Mesothelial cell of epicardium (in vitro differentiated cells): ENCODE measurements around the gene PDLIM1. TPM values are rescaled to one million over a fixed set of nuclear protein-coding genes. Genes with fewer than 3 reads are reported as not detected.

Experiments
- DNase-seq, 2 experiments: peaks; one replicate each; pipeline ENCODE4 v3.0.0; 2021; ENCODE audit warnings: low spot score in 2 of 2; ENCODE audit not compliant: unreplicated experiment in 2 of 2
- H3K27ac Mint-ChIP-seq: 2 replicates; pipeline ENCODE4 v1.8.0; 2021; ENCODE audit warnings: mixed read lengths
- H3K27me3 Mint-ChIP-seq: 2 replicates; pipeline ENCODE4 v1.8.0; 2021; ENCODE audit warnings: low read depth, mixed read lengths
- H3K36me3 Mint-ChIP-seq: 2 replicates; pipeline ENCODE4 v1.8.0; 2021; ENCODE audit warnings: mixed read lengths
- H3K4me1 Mint-ChIP-seq: 2 replicates; pipeline ENCODE4 v1.8.0; 2021; ENCODE audit warnings: mixed read lengths
- H3K4me3 Mint-ChIP-seq: 2 replicates; pipeline ENCODE4 v1.8.0; 2021; ENCODE audit warnings: mild to moderate bottlenecking, moderate library complexity, mixed read lengths
- H3K9me3 Mint-ChIP-seq: 2 replicates; pipeline ENCODE4 v1.8.0; 2021; ENCODE audit warnings: mixed read lengths
- total RNA-seq: library from RNA; stranded (reverse); gene quantifications from 3 replicates; pipeline ENCODE4 v1.2.1, GENCODE V29; 2021
- TF ChIP-seq, protein P1 (sequence below): fragments of 200-600 bp; sonication (generic); IDR thresholded peaks from one replicate; pipeline ENCODE4 v1.5.0; 2021; ENCODE audit warnings: antibody characterized with exemption; ENCODE audit not compliant: unreplicated experiment

PDLIM1 gene
- total RNA-seq, 1 donor from 2014 or later: 121 TPM

DNA sequence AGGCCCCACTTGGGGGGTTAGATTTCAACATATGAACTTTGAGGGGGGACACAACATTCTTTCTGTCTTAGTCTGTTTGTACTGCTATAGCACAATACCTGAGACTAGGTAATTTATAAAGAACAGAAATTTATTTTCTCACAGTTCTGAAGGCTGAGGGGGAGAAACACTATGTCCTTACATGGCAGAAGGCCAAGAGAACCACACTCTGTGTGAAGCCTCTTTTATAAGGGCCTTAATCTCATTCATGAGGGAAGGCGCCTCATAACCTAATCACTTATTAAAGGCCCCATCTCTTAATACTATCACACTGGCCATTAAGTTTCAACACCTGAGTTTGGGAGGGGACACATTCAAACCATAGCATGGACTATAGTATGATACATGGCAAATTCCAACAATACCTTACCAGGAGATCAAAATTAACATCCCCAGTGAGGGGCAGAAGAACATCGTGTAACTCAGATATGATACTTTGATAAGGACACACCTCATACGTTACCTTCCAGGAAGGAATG lies 9.3 kb upstream of the PDLIM1 start:
- Mint-ChIP-seq H3K9me3 (no peaks in the 10 kb centered on the region), H3K36me3 (no peaks in the 10 kb centered on the region), H3K27me3 (no peaks in the 10 kb centered on the region), H3K4me3 (no peak overlapping the region), H3K27ac (no peak overlapping the region), H3K4me1 (peaks cover 4% of the 10 kb centered on the region)
- no peak for DNase-seq
- TF ChIP-seq, protein P1, sequence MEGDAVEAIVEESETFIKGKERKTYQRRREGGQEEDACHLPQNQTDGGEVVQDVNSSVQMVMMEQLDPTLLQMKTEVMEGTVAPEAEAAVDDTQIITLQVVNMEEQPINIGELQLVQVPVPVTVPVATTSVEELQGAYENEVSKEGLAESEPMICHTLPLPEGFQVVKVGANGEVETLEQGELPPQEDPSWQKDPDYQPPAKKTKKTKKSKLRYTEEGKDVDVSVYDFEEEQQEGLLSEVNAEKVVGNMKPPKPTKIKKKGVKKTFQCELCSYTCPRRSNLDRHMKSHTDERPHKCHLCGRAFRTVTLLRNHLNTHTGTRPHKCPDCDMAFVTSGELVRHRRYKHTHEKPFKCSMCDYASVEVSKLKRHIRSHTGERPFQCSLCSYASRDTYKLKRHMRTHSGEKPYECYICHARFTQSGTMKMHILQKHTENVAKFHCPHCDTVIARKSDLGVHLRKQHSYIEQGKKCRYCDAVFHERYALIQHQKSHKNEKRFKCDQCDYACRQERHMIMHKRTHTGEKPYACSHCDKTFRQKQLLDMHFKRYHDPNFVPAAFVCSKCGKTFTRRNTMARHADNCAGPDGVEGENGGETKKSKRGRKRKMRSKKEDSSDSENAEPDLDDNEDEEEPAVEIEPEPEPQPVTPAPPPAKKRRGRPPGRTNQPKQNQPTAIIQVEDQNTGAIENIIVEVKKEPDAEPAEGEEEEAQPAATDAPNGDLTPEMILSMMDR: no peak

DNA sequence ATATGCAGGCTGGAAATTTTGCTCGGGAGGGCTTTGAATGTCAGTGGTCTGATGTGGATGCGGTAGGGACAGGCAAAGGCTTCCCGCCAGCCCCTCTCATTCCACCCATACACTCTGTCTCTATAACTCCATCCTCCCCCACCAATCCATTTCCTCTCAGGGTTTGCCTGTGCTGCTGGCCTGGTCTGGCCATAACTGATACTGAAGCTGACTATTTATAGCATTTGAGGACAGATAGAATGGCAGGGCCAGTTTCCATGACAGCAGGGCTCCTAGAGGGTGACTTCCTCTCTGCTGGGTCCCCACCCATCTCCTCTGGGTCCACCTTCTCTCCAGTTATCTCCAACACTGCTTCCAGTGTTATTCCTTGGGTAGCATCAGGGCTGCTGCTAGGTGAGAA lies 6.6 kb upstream of the PDLIM1 start:
- TF ChIP-seq, protein P1: no peak
- DNase-seq: no peak
- peaks cover 4% of the 10 kb centered on the region for H3K4me1 Mint-ChIP-seq
- no peaks in the 10 kb centered on the region for H3K9me3 Mint-ChIP-seq
- no peak overlapping the region for H3K4me3 Mint-ChIP-seq
- H3K27me3 Mint-ChIP-seq: no peaks in the 10 kb centered on the region
- H3K27ac Mint-ChIP-seq: no peak overlapping the region
- H3K36me3 Mint-ChIP-seq: no peaks in the 10 kb centered on the region

DNA sequence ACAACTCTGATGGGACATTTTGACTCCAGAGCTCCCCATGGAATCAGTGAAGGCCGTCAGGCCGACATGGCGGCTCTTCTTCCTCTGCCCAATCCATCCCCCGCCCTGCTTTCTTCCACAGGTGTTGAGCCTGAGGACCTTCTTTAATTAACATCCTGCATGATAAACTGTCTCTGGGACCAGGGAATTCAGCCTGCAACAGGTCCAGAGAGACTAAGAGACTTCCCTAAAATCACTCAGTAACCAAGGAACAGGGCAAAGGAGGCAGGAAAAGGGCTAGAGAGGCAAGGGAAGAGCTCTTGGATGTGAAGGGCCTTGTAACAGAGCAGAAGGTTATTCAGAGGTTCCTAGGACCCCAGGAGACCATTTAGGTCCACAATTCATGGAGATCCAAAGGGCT lies 6.0 kb upstream of the PDLIM1 start:
- H3K27ac Mint-ChIP-seq: no peak overlapping the region
- no peak for DNase-seq
- H3K27me3 Mint-ChIP-seq: peaks cover 2% of the 10 kb centered on the region
- no peak overlapping the region for H3K4me3 Mint-ChIP-seq
- no peaks in the 10 kb centered on the region for H3K36me3 Mint-ChIP-seq
- H3K9me3 Mint-ChIP-seq: no peaks in the 10 kb centered on the region
- TF ChIP-seq, protein P1: no peak
- H3K4me1 Mint-ChIP-seq: peaks cover 4% of the 10 kb centered on the region

DNA sequence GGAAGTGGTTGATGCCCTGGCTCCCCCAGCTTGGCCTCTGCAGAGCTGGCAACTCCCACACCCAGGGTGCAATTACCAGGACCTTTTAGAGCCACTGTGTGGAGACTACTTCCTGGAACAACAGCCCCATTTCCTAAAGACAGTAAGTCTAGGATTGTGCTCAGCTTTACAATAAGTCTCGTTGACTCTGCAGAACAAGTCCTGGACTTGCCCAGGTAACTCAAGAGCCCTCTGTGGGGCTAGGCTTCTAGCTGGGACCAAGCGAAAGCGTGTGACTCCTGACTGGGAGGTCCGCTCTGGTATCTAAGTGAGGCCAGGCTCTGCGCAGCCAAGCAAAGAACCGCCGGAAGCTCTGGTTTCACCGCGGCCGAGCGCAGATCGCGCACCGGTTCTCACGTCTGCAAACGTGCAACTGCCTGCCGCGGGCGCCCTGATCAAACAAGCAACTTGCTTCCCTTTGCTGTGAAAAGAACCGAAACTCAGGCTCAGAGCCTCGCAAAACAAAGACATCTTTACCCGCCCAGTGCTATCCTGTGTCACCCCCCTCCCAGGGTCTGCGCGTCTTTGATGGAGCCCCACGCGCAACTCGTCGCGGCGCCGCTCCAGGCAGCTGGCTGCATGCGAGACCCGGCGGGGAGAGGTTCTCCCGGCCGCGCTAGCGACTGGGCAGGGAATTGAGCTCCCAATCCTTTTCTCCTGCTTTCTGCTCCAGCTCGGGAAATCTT lies 4.4 kb upstream of the PDLIM1 start:
- Mint-ChIP-seq H3K9me3 (no peaks in the 10 kb centered on the region), H3K36me3 (no peaks in the 10 kb centered on the region), H3K27ac (no peak overlapping the region), H3K27me3 (peaks cover 6% of the 10 kb centered on the region), H3K4me1 (peaks cover 8% of the 10 kb centered on the region), H3K4me3 (peak overlapping the region; percentile 47)
- TF ChIP-seq, protein P1: no peak
- no peak for DNase-seq

DNA sequence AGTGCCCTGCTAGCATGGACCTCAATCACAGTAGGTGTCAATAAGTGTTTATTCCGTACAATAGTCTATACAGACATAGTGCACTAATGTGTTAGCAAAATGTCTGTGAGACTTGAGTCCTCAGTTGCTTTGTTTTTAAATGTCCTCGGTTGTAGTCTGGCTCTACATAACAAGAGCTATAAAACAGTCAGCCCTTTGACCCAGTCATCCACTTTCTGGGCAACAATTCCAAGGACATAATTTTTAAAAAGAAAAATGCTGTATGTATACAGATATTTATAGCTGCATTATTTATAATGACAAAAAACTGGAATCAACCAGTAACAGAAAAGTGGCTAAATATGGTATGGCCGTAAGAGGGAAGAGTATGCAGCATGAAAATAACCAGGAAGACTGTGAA lies 2.8 kb upstream of the PDLIM1 start:
- no peak for DNase-seq
- Mint-ChIP-seq H3K4me3 (no peak overlapping the region), H3K36me3 (no peaks in the 10 kb centered on the region), H3K27me3 (peaks cover 15% of the 10 kb centered on the region), H3K4me1 (peaks cover 19% of the 10 kb centered on the region), H3K9me3 (no peaks in the 10 kb centered on the region), H3K27ac (no peak overlapping the region)
- TF ChIP-seq, protein P1: no peak
